Panc1 (cell line): Measurements from ENCODE around the gene TMED4. TPM values are rescaled to one million over a fixed set of nuclear protein-coding genes. Genes with fewer than 3 reads are reported as not detected.

Source experiments
- ATAC-seq: fragments of 200-7000 bp; cut with Tn5 transposase; 2 replicates; pipeline ENCODE4 v1.9.1; 2020; ENCODE audit warnings: mild to moderate bottlenecking, moderate library complexity
- BruUV-seq: library from RNA; stranded (reverse); fragments of 400-500 nt; replicated peaks from 2 replicates; lab custom pipeline; 2021; lab: Mats Ljungman, UMichigan
- CTCF ChIA-PET: fragments of 300-600 bp; sonication (Branson Sonifier 250); formaldehyde crosslinking; loops from one replicate; lab custom pipeline; 2022; ENCODE audit warnings: antibody characterized with exemption; lab: Charles Lee
- POLR2A ChIA-PET: fragments of 300-600 bp; sonication (Branson Sonifier 250); formaldehyde crosslinking; loops from one replicate; lab custom pipeline; 2022; ENCODE audit warnings: antibody characterized with exemption; lab: Charles Lee
- DNase-seq: peaks from one replicate; pipeline ENCODE4 v3.0.0-alpha.2; 2010; ENCODE audit warnings: low read depth, low spot score
- H3K27ac ChIP-seq: 2 replicates; pipeline ENCODE4 v1.5.1; 2011; ENCODE audit warnings: mild to moderate bottlenecking, low read length, inconsistent platforms
- H3K27me3 ChIP-seq: fragments of 200-500 bp; sonication (Bioruptor generic); 2 replicates; pipeline ENCODE4 v1.6.0; 2014; ENCODE audit warnings: low read length, inconsistent platforms; ENCODE audit not compliant: control insufficient read depth, insufficient read depth
- H3K36me3 ChIP-seq: fragments of 200-500 bp; sonication (Bioruptor generic); 2 replicates; pipeline ENCODE4 v1.5.1; 2014; ENCODE audit warnings: inconsistent platforms, mild to moderate bottlenecking, low read length, moderate library complexity; ENCODE audit not compliant: control insufficient read depth, insufficient read depth
- H3K4me1 ChIP-seq: 2 replicates; pipeline ENCODE4 v1.5.1; 2011; ENCODE audit warnings: inconsistent platforms, mild to moderate bottlenecking, low read length, moderate library complexity; ENCODE audit not compliant: control insufficient read depth, insufficient read depth
- H3K4me3 ChIP-seq, 2 experiments: 2 replicates each; pipeline ENCODE4 v1.5.1; 2011 to 2012; ENCODE audit warnings: low read depth in 2 of 2, low read length in 2 of 2, mild to moderate bottlenecking in 2 of 2, inconsistent platforms in 1 of 2, moderate library complexity in 1 of 2
- H3K9me3 ChIP-seq: fragments of 200-500 bp; sonication (Bioruptor generic); 2 replicates; pipeline ENCODE4 v1.5.1; 2014; ENCODE audit warnings: low read depth, mild to moderate bottlenecking, inconsistent platforms, low read length, moderate library complexity; ENCODE audit not compliant: control insufficient read depth, insufficient read depth
- CTCF ChIP-seq: fragments of 450-650 bp; IDR thresholded peaks from 2 replicates; pipeline ENCODE4 v1.5.1; 2017; ENCODE audit warnings: mild to moderate bottlenecking
- POLR2AphosphoS5 ChIP-seq: IDR thresholded peaks from 2 replicates; pipeline ENCODE4 v1.6.1; 2012; ENCODE audit warnings: mild to moderate bottlenecking, low read depth, low read length, moderate library complexity
- SIN3A ChIP-seq: IDR thresholded peaks from 2 replicates; pipeline ENCODE4 v1.6.1; 2012; ENCODE audit warnings: low read depth, mild to moderate bottlenecking, low read length, moderate library complexity, borderline replicate concordance; ENCODE audit not compliant: insufficient read depth
- TCF7L2 ChIP-seq: IDR thresholded peaks from 2 replicates; pipeline ENCODE4 v1.6.1; 2011; ENCODE audit warnings: mild to moderate bottlenecking, low read depth, low read length, inconsistent platforms
- in situ Hi-C: cut with HindIII; loops from 2 replicates; pipeline ENCODE4 v1.10.0; 2016; ENCODE audit warnings: low sequenced_read_pairs, low pct_unique_long_range_greater_than_20kb
- intact Hi-C: fragments of 100-400 bp; cut with micrococcal nuclease; formaldehyde crosslinking; loops from one replicate; pipeline ENCODE4 v1.10.0; 2022; ENCODE audit not compliant: unreplicated experiment
- total RNA-seq: library from RNA; stranded (reverse); gene quantifications from one replicate; pipeline ENCODE4 v1.2.1, GENCODE V29; 2021; ENCODE audit not compliant: unreplicated experiment
- TF ChIP-seq, protein P1 (sequence below), 2 experiments: IDR thresholded peaks; 2 replicates each; pipeline ENCODE4 v1.6.1; 2011 to 2012; ENCODE audit warnings: low read depth in 2 of 2, control low read depth in 1 of 2, low read length in 1 of 2, mild to moderate bottlenecking in 1 of 2, moderate library complexity in 1 of 2; ENCODE audit not compliant: insufficient read depth in 1 of 2

The TMED4 gene
- total RNA-seq, 1 experiment from 2014 or later, result 123 TPM

DNA sequence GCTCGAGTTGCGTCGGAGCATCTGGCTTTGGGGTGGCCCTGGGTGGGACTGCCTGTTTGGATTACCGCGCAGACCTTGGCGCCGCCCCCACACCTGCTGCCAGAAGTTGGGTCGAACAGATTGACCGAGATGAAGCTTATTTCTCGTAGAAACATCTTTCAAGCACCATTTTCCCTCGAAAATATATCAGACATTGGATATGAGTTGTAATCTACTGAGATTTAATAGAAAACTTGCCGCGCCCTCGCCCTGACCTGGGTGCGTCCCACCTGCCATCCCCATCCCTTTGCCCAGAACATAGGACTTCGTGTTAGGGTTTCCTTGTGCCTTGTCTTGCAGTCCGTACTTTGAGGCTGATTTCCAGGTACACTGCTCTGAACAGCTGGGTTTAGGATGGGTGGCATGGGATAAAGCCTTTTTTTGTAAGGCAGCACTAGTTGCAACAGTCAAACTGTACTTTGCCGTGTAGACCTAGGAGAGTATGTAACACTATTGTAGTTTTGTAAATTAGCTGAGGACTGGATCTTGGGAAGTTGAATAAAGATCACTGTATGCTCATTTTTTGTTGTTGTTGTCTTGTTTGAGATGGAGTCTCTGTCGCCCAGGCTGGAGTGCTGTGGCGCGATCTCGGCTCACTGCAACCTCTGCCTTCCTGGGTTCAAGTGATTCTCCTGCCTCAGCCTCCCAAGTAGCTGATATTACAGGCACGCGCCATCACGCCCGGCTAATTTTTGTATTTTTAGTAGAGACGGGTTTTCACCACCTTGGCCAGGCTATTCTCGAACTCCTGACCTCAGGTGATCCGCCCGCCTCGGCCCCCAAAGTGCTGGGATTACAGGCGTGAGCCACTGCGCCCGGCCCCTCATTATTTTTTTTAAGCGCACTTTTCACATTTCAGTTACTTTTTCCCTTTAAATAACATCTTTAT is 25.4 kb upstream of the TMED4 start:
- in situ Hi-C loops (no loop called here), intact Hi-C loops (no loop called here)
- Histone ChIP-seq H3K9me3 (no peaks in the 10 kb centered on the region), H3K27me3 (no peaks in the 10 kb centered on the region), H3K27ac (peak overlapping the region; percentile 94), H3K36me3 (no peaks in the 10 kb centered on the region), H3K4me1 (peaks cover 8% of the 10 kb centered on the region; the same call in 1 of the 2 replicates), H3K4me3 (peak overlapping the region; percentile 62 to 95)
- BruUV-seq, result TSS peak; percentile 84
- CTCF ChIA-PET, result no interaction called here
- no peak for TF ChIP-seq CTCF
- TF ChIP-seq TCF7L2, result peak; percentile 90
- TF ChIP-seq, protein P1, sequence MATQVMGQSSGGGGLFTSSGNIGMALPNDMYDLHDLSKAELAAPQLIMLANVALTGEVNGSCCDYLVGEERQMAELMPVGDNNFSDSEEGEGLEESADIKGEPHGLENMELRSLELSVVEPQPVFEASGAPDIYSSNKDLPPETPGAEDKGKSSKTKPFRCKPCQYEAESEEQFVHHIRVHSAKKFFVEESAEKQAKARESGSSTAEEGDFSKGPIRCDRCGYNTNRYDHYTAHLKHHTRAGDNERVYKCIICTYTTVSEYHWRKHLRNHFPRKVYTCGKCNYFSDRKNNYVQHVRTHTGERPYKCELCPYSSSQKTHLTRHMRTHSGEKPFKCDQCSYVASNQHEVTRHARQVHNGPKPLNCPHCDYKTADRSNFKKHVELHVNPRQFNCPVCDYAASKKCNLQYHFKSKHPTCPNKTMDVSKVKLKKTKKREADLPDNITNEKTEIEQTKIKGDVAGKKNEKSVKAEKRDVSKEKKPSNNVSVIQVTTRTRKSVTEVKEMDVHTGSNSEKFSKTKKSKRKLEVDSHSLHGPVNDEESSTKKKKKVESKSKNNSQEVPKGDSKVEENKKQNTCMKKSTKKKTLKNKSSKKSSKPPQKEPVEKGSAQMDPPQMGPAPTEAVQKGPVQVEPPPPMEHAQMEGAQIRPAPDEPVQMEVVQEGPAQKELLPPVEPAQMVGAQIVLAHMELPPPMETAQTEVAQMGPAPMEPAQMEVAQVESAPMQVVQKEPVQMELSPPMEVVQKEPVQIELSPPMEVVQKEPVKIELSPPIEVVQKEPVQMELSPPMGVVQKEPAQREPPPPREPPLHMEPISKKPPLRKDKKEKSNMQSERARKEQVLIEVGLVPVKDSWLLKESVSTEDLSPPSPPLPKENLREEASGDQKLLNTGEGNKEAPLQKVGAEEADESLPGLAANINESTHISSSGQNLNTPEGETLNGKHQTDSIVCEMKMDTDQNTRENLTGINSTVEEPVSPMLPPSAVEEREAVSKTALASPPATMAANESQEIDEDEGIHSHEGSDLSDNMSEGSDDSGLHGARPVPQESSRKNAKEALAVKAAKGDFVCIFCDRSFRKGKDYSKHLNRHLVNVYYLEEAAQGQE (IDR thresholded peaks at IDR 0.05; ENCODE audit: insufficient read depth in 1 of 2, low read depth in 2 of 2, low read length in 1 of 2), result 0 out of 4 replicates have a peak, but pooled peaks of 1 of the 2 experiments have one; percentile 33
- DNase-seq (no peak), ATAC-seq (no peak)
- POLR2A ChIA-PET, result interaction anchor here (0.5 to 0.6 kb wide), 2 partner anchors 251 to 682 kb away, joined by 4 to 11 read pairs; no protein-coding TSS in a partner anchor

GRCh38 chr7:44606341-44607140 is 24.5 kb upstream of the TMED4 start, which contains the start of gene OGDH:
OGDH (plus strand) TSS chr7:44606627; CDS start chr7:44624344, 17,717 bp downstream.
- CTCF ChIA-PET, result interaction anchor here (0.6 kb wide), 2 partner anchors 14 to 26 kb away, joined by 3 to 13 read pairs; no protein-coding TSS in a partner anchor
- ATAC-seq (peak; percentile 99), DNase-seq (peak; percentile 93)
- Histone ChIP-seq H3K27ac (peak within 1 kb of the TSS; percentile 94), H3K27me3 (no peaks in the 10 kb centered on the region), H3K4me1 (peaks cover 8% of the 10 kb centered on the region; the same call in 1 of the 2 replicates), H3K4me3 (peak within 1 kb of the TSS; percentile 62 to 95), H3K36me3 (no peaks in the 10 kb centered on the region), H3K9me3 (no peaks in the 10 kb centered on the region)
- POLR2A ChIA-PET, result interaction anchor here (0.5 kb wide), 1 partner anchor 681 kb away, joined by 11 read pairs; no protein-coding TSS in a partner anchor
- intact Hi-C loops, result no loop called here
- in situ Hi-C loops, result no loop called here
- BruUV-seq, result no TSS peak
- TF ChIP-seq POLR2AphosphoS5 (peak; percentile 97), SIN3A (peak; percentile 96; the same call in 1 of the 2 replicates), TCF7L2 (peak; percentile 100)
- TF ChIP-seq, protein P1 (IDR thresholded peaks at IDR 0.05; ENCODE audit: insufficient read depth in 1 of 2, low read depth in 2 of 2, low read length in 1 of 2), result no peak
